Spleen (tissue), 7 donors: Measurements from ENCODE around the gene PWP2.

ENCODE experiments used
- CTCF ChIP-seq, 11 experiments: fragments of 200-600 bp in 7 of 11; fragments of 450-650 bp in 4 of 11; sonication (generic) in 4 of 11; IDR thresholded peaks in 8 of 11; conservative IDR thresholded peaks in 3 of 11; 1 replicate in 7 of 11; 2 replicates in 4 of 11; pipeline versions ENCODE4 v1.4.0 to v1.8.0; 2016 to 2021; ENCODE audit warnings: antibody characterized with exemption in 11 of 11, inconsistent platforms in 4 of 11, mild to moderate bottlenecking in 1 of 11
- POLR2A ChIP-seq, 3 donors: fragments of 450-650 bp; IDR thresholded peaks; one replicate each; pipeline ENCODE4 v1.5.1; 2017; ENCODE audit warnings: antibody characterized with exemption in 3 of 3, mild to moderate bottlenecking in 1 of 3
- POLR2AphosphoS5 ChIP-seq, 3 donors: sonication (generic); formaldehyde crosslinking; IDR thresholded peaks; one replicate each; pipeline ENCODE4 v1.5.1; 2017; ENCODE audit warnings: antibody characterized with exemption in 3 of 3
- donor health status: DM: no; HTN: no; CAD: no; lungs with moderate emphysema.
- donor health status: DM: no; HTN: no; CAD: no.
- donor health status: DM: no; HTN: no; CAD: no.

GRCh38 chr21:44072111-44072510 lies 35.1 kb upstream of the PWP2 start:
- TF ChIP-seq POLR2A (IDR thresholded peaks at IDR 0.05) (no peak), CTCF (IDR thresholded peaks at IDR 0.05 in 8 of 11, conservative IDR thresholded peaks at IDR 0.05 in 3 of 11) (no peak), POLR2AphosphoS5 (IDR thresholded peaks at IDR 0.05) (no peak)
